Hippocampal formation (tissue), 2 donors: ENCODE measurements around the gene EPM2AIP1.
A peak's percentile ranks its signal among the peaks of the same experiment; 100 is the strongest.
"Not testable (repeated sequence)": the region's sequence is repeated elsewhere in the genome, so short reads cannot be mapped to it uniquely, and the experiment has no call there.

Source experiments
- DNase-seq, 2 donors: peaks; one replicate each; lab custom pipeline; 2025; lab: John Stamatoyannopoulos, UW

EPM2AIP1 gene

GRCh38 chr3:36954452-36955134 is 38.3 kb downstream of the EPM2AIP1 start:
- DNase-seq: no peak

DNA sequence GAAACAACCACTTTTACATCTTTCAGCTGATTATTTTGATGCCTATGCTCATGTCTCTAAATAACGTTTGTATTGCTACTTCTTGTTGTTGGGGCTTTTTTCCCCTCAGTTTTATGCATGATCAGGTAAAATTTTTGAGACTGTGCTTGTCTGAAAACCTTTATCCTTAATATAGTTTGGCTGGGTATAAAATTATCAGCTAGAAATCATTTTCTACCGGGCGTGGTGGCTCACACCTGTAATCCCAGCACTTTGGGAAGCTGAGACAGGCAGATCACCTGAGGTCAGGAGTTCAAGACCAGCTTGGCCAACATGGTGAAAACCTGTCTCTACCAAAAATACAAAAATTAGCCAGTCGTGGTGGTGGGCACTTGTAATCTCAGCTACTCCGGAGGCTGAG is 45.1 kb downstream of the EPM2AIP1 start:
- DNase-seq: not testable (repeated sequence)

DNA sequence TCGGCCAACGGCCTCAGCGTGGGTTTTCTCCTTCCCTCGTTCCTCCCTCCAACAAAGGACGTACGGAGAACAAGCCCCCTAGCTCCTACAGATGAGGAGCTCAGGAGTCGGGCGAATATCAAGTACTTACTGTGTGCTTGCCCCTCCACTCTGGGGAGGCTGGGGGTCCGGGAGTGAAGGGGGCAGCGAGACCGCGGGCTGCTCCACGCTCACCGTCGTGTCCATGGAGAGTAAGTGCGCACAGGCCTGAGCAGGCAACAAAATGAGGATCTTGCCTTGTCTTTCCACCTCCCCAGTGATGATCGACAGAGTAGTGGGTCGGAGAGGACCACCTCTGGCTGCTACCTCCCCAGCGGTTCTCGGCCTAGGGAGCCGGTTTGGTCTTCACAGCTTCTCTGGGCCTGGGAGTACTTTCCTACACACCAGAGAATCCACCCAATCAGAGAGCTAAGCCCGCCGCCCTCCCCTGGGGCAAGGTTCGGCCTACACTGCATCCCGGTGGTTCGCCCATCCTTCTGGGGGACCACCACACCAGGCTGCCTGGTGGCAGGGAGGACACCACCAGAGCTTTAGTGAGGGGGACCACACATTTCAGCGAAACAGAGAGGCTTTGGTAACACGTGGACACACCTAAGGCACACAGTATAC is 47.5 kb downstream of the EPM2AIP1 start:
- no peak for DNase-seq

- peak; percentile 23 to 25 for DNase-seq
Measured at GRCh38 chr3:36944641-36945270, 48.2 kb downstream of the EPM2AIP1 start, which contains the start of gene TRANK1. TRANK1 (minus strand) TSS chr3:36945054; CDS start chr3:36944809, 245 bp downstream.

DNA sequence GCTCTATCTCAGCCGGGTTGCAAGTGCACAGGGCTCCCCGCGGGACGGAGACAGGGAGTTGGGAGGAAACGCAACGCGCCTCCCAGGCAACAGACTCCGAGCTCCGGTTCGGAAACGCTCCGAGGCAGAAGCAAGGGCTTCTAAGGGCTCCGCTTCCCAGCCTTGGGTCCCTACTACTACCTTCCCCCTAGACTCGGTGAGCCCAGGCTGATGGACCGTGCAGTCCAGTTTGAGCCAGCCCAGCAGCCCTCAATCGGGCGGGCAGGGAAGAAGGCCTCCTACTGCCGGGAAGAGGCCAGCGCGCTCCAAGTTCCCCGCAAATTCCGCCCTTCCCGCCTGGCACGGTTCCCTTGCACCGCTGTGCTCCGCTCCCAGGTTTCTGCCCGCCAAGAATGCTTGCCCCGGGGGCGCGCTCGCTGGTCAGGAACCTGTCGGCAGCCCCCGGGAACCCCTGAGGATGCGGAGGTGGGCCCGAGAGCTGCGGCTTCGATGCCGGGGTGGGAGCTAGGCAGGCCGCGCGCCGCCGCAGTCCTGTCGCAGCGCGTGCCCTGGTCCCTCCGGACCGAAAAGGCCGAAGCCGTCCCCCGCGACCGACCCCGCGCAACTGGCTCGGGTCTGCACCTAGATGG is 48.8 kb downstream of the EPM2AIP1 start:
- DNase-seq: peak; percentile 30 to 54

DNA sequence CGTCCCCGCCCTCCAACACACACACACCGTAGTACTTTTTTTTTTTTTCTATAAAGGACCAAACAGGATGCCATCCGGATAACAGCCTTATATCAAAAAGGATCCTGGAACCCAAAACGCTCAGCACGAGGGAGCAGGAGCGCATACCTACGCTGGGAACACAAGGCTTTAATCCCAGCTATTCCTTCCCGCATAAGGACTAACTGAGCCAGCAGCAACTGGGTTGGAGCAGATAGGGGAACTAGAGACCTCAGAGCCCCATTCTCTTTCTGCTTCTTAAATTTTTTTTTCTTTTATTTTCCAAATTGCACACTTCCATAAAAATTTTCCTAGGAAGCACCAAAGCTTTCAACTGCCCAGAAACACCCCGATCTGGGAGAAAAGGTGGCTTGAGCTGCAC is 49.3 kb downstream of the EPM2AIP1 start:
- peak in 1 of 2 donors; percentile 5 for DNase-seq

- no peak for DNase-seq
Measured at GRCh38 chr3:36942638-36943248, 50.2 kb downstream of the EPM2AIP1 start.

DNA sequence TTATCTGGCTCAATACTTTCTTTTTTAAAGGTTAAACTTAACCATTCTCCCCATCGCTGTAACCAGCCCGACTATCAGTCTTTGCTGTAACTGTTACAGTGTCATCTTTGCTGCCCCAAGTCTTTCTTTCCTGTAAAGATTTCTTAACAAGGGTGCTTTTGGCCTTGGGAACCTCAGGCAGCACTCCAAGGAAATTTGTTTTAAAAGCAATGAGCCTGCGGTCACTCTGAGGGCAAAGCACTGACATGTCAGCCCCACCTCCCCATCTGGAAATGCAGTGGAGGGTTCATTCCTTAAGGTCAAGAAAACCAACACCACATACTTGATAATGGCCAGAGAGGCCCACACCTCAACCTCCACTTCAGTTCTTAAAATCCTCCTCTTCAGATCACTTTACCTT is 51.3 kb downstream of the EPM2AIP1 start:
- DNase-seq: no peak

- DNase-seq: no peak
Measured at GRCh38 chr3:36941162-36941561, 51.8 kb downstream of the EPM2AIP1 start.

DNA sequence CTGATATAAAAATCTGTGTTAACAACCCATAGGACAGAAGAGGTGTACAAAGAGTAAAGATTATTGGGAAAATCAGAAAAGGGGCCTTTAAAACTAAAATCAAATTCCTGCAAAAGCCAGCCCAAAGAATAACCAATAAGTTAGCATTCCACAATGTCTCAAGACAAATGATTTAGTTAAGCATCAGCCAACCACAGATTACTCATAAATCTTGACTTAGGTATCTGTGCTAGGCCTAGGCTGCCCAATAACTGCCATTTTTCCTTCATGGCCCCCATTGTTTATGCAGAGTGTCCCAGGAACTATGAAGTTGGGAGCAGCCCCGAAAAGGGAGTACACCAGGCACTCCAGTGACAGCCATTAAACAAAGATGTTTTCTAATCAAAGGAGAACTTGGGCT is 55.4 kb downstream of the EPM2AIP1 start:
- no peak for DNase-seq
